ENCODE results near the gene XIAP.
"Not testable (repeated sequence)": the region's sequence is repeated elsewhere in the genome, so short reads cannot be mapped to it uniquely, and the experiment has no call there.

XIAP gene

GRCh38 chrX:123859846-123860838 is at the start of gene XIAP:
XIAP (plus strand) TSS chrX:123860053; CDS start chrX:123885663, 25,610 bp downstream.
- DNase-seq: peak in 55 of 56 donors; percentile 2 to 88 (median 67)

- no peak for DNase-seq
Measured at GRCh38 chrX:123814343-123814742, 45.5 kb upstream of the XIAP start.

DNA sequence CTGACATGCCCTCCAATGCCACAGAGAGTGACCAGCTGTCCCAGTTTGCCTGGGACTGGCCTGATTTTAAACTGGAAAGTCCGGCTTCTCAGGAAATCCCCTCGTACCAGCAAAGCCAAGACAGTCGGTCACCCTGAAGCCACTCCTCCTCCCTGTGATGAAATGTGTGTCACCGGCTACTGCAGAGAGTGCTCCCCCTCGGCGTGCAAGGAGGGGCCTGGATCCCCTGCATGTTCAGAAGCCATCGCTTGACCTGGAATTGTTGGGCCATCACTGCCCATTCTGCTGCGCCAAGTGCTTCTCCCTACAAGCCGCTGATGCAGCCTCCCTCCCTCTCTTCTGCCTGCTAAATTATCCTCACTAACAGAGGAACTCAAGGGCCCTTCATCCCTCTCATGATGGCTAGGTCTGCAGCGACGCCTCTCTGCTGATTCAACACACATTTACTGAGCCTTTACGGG is 44.9 kb upstream of the XIAP start:
- not testable (repeated sequence) for DNase-seq

DNA sequence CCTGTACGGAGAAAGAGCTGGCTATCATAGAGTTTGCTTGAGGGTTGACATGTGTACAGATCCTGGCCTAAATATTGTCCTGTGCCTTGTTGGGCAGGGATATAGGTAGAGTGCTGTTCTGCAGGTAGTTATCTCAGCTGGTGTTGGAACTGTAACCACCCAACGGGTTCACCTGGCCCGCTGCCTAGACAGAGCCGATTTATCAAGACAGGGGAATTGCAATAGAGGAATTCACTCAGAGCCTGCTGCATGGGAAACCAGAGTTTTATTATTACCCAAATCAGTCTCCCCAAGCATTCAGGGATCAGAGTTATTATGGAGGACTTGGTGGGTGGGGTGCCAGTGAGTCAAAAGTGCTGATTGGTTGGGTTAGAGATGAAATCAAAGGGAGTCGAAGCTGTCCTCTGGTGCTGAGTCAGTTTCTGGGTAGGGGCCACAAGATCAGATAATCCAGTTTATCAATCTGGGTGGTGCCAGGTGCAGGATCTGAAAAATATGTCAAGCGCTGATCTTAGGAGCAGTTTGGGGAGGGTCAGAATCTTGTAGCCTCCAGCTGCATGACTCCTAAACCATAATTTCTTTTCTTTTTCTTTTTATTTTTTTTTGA is 42.5 kb upstream of the XIAP start:
- DNase-seq: no peak

- DNase-seq: no peak
Measured at GRCh38 chrX:123818243-123818642, 41.6 kb upstream of the XIAP start.

- DNase-seq: no peak
Measured at GRCh38 chrX:123822965-123823364, 36.9 kb upstream of the XIAP start.

- peak in 6 of 56 donors; percentile 0 for DNase-seq
Measured at GRCh38 chrX:123830309-123830708, 29.5 kb upstream of the XIAP start.

- DNase-seq: peak in 27 of 56 donors; percentile 0 to 60 (median 2)
Measured at GRCh38 chrX:123833387-123833786, 26.5 kb upstream of the XIAP start.

- DNase-seq: no peak
Measured at GRCh38 chrX:123834116-123834515, 25.7 kb upstream of the XIAP start.

DNA sequence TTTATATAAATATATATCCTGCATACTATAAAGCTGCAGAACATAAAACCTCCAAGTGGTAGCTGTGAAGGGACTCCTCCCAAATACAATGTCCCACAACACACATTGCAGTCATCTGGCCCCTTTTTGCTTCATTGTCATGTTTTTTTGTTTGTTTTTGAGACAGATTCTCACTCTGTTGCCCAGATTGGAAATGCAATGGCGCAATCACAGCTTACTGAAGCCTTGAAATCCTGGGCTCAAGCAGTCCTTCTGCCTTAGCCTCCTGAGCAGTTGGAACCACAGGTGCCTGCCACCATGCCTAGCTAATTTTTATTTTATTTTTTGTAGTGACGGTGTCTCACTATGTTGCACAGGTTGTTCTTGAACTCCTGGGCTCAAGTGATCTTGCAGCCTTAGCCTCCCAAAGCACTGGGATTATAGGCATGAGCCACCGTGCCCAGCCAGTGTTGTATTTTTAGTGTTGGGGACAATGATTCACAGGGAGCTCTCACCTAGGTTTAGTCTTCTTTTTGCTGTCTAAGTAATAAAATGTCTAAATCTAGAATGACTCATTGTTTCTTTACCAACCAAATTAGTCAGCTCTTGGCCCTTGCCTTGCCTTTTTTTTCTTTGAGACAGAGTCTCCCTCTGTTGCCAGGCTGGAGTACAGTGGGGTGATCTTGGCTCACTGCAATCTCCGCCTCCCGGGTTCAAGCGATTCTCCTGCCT is 24.0 kb upstream of the XIAP start:
- no peak for DNase-seq

DNA sequence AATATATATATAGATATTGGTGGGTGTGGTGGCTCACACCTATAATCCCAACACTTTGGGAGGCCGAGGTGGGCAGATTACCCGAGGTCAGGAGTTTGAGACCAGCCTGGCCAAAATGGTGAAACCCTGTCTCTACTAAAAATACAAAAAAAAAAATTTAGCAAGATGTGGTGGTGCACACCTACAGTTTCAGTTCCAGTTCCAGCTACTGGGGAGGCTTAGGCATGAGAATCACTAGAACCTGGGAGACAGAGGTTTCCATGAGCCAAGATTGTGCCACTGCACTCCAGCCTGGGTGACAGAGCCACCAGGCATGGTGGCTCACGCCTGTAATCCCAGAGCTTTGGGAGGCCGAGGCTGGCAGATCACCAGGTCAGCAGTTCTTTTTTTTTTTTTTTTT is 14.7 kb upstream of the XIAP start:
- DNase-seq: not testable (repeated sequence)

DNA sequence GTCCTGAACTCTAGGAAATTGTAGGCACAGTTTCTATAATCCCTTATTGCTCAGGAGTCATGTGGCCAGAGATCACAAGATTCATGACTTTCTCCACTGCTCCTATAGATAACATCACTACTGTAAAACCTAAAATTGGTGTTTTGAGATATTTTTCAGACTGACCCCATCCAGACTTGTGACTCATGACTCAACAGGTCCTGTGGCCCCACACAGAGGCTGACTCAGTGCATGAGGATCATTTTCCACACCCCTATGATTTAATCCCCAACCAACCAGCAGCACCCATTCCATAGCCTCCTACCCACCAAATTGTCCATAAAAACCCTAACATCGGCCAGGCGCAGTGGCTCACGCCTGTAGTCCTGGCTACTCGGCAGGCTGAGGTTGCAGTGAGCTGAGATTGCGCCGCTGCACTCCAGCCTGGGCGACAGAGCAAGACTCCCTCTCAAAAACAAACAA is 13.2 kb upstream of the XIAP start:
- DNase-seq: no peak

DNA sequence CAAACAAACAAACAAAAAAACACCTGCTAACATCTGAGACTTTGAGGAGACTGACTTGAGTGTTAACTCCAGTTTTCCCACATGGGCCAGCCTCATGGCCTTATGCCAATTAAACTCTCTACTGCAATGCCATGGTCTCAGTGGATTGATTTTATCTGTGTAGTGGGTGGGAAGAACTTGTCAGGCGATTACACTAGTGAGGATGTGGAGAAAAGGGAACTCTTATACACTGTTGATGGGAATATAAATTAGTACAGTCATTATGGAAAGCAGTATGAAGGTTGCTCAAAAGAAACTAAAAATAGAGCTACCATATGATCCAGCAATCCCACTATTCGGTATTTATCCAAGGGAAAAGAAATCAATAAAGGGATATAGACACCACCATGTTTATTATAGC is 12.8 kb upstream of the XIAP start:
- no peak for DNase-seq

- no peak for DNase-seq
Measured at GRCh38 chrX:123849096-123849495, 10.8 kb upstream of the XIAP start.

DNA sequence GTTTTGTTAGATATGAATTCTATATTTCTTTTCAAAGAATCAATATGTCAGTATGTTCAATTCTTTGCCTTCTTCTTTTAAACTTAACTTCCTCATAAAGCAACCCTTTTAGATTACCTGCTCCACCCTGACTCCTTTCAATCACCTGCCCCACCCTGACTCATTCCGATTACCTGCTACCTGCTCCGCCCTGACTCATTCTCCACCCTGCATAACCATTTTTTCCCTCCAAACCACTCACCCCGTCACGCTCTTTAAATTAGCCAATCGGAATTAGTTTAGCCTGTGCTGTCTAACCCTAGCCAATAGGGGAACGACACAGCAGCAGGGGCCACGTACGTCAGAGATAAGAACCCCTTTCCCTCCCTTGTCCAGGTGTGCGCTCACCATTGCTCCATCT is 9.9 kb upstream of the XIAP start:
- DNase-seq: not testable (repeated sequence)

- DNase-seq: no peak
Measured at GRCh38 chrX:123851079-123851478, 8.8 kb upstream of the XIAP start.

GRCh38 chrX:123854329-123854728 is 5.5 kb upstream of the XIAP start:
- no peak for DNase-seq

- peak in 46 of 56 donors; percentile 29 to 88 (median 69) for DNase-seq
Measured at GRCh38 chrX:123859409-123859845, 426 bp upstream of the XIAP start.

- no peak for DNase-seq
Measured at GRCh38 chrX:123860983-123861382, 1.1 kb downstream of the XIAP start.

GRCh38 chrX:123869488-123869887 is 9.6 kb downstream of the XIAP start:
- no peak for DNase-seq

GRCh38 chrX:123871309-123871708 is 11.5 kb downstream of the XIAP start:
- DNase-seq: no peak

DNA sequence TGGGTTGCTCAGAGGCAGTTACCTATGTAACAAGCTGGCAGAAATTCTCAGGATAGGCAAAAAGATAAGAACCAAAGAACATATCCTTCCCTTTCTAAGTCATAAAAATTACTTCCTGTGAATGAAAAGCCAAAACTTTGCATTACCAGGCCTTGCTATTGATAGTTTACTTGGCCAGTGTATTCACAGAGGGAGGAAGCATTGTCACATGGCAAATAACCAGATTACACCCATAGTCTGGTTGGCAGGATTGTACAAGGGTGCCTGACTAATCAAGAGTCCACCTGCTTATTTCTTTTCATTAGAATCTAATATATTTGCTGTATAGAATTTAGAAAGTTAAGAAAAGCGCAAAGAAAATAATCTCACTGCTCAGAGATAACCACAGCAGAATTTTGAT is 14.1 kb downstream of the XIAP start:
- no peak for DNase-seq
